GM21528 (cell line): ENCODE measurements around the gene ZNF407.

ENCODE experiments used
- ATAC-seq: cut with Tn5 transposase; IDR thresholded peaks from one replicate; pipeline ENCODE4 v1.9.1; 2021; ENCODE audit warnings: mild to moderate bottlenecking, moderate library complexity; ENCODE audit not compliant: unreplicated experiment, low FRiP score

The ZNF407 gene

GRCh38 chr18:75104483-75104882, 506.8 kb downstream of the ZNF407 start:
- ATAC-seq: no peak

DNA sequence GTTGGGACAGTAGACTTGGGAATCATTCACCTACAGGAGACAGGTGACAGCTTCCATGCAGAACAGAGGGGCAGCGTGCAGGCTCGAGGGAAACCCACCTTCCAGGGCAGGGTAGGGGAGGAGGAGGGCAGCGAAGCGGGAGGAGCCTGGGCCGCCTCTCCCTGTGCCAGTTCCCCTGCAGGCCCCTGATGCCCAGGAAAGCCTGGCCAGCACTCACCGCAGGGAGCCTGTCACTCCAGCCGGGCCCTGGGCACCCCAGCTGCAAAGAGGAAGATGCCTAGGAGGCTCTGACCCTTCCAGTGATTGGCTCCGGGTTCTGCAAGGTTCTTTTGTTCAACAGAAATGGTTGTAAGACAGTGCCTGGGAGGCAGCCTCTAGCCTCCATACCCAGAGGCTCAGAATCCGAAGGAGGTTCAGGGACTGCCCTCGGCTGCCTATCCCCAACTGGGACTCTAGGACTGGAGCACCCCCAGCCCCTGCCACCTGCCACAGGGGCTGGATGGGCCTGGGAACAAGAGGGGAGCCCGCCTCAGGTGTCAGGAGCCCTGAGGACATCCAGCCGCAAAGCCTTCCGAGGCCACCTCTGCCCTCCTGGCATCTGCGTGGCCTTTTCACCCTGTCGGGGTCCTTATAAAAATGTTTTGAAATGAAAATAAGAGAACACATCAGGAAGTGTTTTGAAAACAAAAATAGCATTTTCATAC, 508.0 kb downstream of the ZNF407 start:
- ATAC-seq: no peak

- no peak for ATAC-seq
Measured at GRCh38 chr18:75106746-75107145, 509.1 kb downstream of the ZNF407 start.

GRCh38 chr18:75107196-75107930, 509.7 kb downstream of the ZNF407 start:
- ATAC-seq: no peak

DNA sequence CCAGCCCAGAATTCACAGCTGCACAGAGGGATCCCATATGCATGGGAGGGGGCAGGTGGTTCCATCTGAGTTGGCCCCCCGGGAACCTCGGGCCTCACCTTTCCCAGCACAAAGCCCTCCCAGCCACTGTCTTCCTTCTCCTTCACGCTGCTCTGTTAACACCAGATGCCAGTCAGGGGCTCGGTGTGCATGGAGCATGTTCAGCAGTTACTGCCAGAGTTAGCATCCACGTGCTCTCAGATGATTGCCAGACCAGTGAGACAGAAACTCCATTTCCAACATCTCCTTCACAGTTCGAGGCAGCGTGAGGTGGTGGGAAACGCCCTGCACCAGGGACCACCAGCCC, 510.2 kb downstream of the ZNF407 start:
- ATAC-seq: no peak

DNA sequence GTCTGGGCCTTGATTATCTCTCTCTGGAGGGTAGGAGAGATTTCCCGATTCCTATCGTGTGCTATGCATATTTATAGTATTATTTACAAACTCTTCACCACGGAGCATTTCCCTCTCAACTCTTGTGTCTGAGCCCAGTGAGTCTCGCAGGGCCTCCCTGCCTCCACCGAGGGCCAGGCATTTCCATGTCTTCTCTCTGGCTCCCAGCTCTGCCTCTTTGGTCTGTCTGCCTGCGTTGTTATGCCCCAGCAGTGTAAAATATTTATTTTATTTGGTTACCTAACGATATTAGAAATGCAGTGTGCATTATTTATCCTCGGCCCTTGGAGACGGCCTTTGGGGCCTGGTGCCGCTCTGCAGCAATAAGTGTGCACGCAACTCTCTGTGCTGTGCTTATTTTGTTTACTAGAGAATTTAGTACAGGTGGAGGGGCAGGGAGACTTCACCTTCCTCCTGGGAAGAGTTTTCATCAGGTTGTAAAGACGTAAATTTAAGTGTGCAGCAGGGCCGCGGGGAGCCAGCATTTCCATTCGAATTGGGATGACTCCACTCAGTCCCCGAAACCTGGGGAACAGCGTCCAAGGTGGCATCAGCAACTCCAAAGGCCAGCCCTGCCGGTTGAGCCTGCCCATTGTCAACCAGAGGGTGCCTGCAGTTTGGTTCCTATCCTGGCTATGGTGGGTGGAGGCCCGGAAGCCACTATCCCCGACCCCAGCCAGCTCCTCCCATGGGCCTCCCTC, 511.1 kb downstream of the ZNF407 start:
- ATAC-seq: no peak

- no peak for ATAC-seq
Measured at GRCh38 chr18:75109319-75109691, 511.6 kb downstream of the ZNF407 start.

- no peak for ATAC-seq
Measured at GRCh38 chr18:75109819-75110218, 512.1 kb downstream of the ZNF407 start.

- ATAC-seq: no peak
Measured at GRCh38 chr18:75110311-75110710, 512.6 kb downstream of the ZNF407 start.

GRCh38 chr18:75110846-75111415, 513.3 kb downstream of the ZNF407 start:
- no peak for ATAC-seq

DNA sequence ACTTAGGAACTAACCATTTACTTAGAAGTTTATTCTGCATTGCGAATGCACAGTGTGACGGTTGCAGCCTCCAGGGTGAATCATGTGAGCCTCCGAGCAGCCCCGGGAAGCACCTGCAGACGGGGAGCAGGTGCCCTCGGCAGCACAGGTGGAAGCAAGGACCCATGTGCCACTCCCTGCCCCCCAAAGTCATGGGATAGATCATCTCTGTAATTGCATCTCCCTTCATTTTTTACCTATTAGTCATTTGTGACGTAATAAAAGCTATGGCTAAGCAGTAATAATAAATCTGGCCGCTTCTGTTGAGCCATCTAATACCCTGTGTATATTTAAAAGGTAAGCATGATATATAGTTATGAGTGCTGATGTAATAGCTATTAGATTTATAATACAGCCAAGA, 514.1 kb downstream of the ZNF407 start:
- no peak for ATAC-seq

- no peak for ATAC-seq
Measured at GRCh38 chr18:75112186-75113096, 514.8 kb downstream of the ZNF407 start.

- ATAC-seq: no peak
Measured at GRCh38 chr18:75113455-75113854, 515.8 kb downstream of the ZNF407 start.

- no peak for ATAC-seq
Measured at GRCh38 chr18:75114231-75114764, 516.6 kb downstream of the ZNF407 start.
